ENCODE measurements around the gene LPAR3.

DNA sequence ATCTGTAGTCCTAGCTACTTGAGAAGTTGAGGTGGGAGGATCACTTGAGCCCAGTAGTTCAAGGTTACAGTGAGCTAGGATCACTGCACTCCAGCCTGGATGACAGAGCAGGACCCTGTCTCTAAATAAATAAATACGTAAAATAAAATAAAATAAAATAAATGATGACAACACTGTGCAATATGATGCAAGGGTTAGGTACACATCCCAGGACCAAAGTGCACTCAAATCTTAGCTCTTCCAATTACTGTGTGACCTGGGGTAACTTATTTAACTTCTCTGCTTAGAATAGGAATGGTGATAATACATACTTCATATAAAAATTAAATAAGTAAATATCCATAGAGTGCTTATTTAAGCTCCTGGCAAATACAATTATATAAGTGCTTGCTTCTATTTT, 53.5 kb downstream of the LPAR3 start:
- TF ChIP-seq POLR2A (IDR thresholded peaks at IDR 0.05) = no peak
- TF ChIP-seq, protein P1, sequence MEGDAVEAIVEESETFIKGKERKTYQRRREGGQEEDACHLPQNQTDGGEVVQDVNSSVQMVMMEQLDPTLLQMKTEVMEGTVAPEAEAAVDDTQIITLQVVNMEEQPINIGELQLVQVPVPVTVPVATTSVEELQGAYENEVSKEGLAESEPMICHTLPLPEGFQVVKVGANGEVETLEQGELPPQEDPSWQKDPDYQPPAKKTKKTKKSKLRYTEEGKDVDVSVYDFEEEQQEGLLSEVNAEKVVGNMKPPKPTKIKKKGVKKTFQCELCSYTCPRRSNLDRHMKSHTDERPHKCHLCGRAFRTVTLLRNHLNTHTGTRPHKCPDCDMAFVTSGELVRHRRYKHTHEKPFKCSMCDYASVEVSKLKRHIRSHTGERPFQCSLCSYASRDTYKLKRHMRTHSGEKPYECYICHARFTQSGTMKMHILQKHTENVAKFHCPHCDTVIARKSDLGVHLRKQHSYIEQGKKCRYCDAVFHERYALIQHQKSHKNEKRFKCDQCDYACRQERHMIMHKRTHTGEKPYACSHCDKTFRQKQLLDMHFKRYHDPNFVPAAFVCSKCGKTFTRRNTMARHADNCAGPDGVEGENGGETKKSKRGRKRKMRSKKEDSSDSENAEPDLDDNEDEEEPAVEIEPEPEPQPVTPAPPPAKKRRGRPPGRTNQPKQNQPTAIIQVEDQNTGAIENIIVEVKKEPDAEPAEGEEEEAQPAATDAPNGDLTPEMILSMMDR (IDR thresholded peaks at IDR 0.05) = no peak

Measured in tibial nerve (tissue), 3 donors.